Measurements from ENCODE around the gene SFXN3.

The SFXN3 gene

GRCh38 chr10:101073631-101074030 lies 42.6 kb downstream of the SFXN3 start:
- ATAC-seq = no peak
- TF ChIP-seq CREB5 (CRISPR knock-in tag; IDR thresholded peaks at IDR 0.05; ENCODE audit: low read depth) (no peak), TOX (CRISPR knock-in tag; IDR thresholded peaks at IDR 0.05; ENCODE audit: borderline replicate concordance) (no peak), PPARA (CRISPR knock-in tag; IDR thresholded peaks at IDR 0.05; ENCODE audit: borderline replicate concordance) (no peak), ZNF565 (CRISPR knock-in tag; conservative IDR thresholded peaks at IDR 0.05; ENCODE audit: low read depth) (no peak), SNAI2 (CRISPR knock-in tag; IDR thresholded peaks at IDR 0.05) (no peak), ARNTL (CRISPR knock-in tag; IDR thresholded peaks at IDR 0.05; ENCODE audit: borderline replicate concordance, low read depth) (no peak), CSDC2 (CRISPR knock-in tag; IDR thresholded peaks at IDR 0.05) (no peak), ZFP3 (CRISPR knock-in tag; IDR thresholded peaks at IDR 0.05) (no peak), GLIS3 (CRISPR knock-in tag; IDR thresholded peaks at IDR 0.05) (no peak), ISL1 (CRISPR knock-in tag; IDR thresholded peaks at IDR 0.05) (no peak), ZC3H10 (CRISPR knock-in tag; IDR thresholded peaks at IDR 0.05) (no peak), TCF4 (CRISPR knock-in tag; IDR thresholded peaks at IDR 0.05; ENCODE audit: borderline replicate concordance) (no peak), ESRRG (CRISPR knock-in tag; IDR thresholded peaks at IDR 0.05) (no peak)
- TF ChIP-seq, protein P1, sequence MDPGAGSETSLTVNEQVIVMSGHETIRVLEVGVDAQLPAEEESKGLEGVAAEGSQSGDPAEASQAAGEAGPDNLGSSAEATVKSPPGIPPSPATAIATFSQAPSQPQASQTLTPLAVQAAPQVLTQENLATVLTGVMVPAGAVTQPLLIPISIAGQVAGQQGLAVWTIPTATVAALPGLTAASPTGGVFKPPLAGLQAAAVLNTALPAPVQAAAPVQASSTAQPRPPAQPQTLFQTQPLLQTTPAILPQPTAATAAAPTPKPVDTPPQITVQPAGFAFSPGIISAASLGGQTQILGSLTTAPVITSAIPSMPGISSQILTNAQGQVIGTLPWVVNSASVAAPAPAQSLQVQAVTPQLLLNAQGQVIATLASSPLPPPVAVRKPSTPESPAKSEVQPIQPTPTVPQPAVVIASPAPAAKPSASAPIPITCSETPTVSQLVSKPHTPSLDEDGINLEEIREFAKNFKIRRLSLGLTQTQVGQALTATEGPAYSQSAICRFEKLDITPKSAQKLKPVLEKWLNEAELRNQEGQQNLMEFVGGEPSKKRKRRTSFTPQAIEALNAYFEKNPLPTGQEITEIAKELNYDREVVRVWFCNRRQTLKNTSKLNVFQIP (CRISPR knock-in tag; IDR thresholded peaks at IDR 0.05; ENCODE audit: borderline replicate concordance, low read depth) = no peak
- TF ChIP-seq, protein P2, sequence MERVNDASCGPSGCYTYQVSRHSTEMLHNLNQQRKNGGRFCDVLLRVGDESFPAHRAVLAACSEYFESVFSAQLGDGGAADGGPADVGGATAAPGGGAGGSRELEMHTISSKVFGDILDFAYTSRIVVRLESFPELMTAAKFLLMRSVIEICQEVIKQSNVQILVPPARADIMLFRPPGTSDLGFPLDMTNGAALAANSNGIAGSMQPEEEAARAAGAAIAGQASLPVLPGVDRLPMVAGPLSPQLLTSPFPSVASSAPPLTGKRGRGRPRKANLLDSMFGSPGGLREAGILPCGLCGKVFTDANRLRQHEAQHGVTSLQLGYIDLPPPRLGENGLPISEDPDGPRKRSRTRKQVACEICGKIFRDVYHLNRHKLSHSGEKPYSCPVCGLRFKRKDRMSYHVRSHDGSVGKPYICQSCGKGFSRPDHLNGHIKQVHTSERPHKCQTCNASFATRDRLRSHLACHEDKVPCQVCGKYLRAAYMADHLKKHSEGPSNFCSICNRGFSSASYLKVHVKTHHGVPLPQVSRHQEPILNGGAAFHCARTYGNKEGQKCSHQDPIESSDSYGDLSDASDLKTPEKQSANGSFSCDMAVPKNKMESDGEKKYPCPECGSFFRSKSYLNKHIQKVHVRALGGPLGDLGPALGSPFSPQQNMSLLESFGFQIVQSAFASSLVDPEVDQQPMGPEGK (CRISPR knock-in tag; IDR thresholded peaks at IDR 0.05; ENCODE audit: borderline replicate concordance) = no peak

GRCh38 chr10:101075775-101076174 lies 44.7 kb downstream of the SFXN3 start:
- TF ChIP-seq TOX (CRISPR knock-in tag; IDR thresholded peaks at IDR 0.05; ENCODE audit: borderline replicate concordance) (no peak), PPARA (CRISPR knock-in tag; IDR thresholded peaks at IDR 0.05; ENCODE audit: borderline replicate concordance) (no peak), ZNF70 (CRISPR knock-in tag; IDR thresholded peaks at IDR 0.05) (no peak), ZNF565 (CRISPR knock-in tag; conservative IDR thresholded peaks at IDR 0.05; ENCODE audit: low read depth) (no peak), ARNTL (CRISPR knock-in tag; IDR thresholded peaks at IDR 0.05; ENCODE audit: borderline replicate concordance, low read depth) (no peak), ZNF8 (CRISPR knock-in tag; IDR thresholded peaks at IDR 0.05) (no peak), CSDC2 (CRISPR knock-in tag; IDR thresholded peaks at IDR 0.05) (no peak), TCF4 (CRISPR knock-in tag; IDR thresholded peaks at IDR 0.05; ENCODE audit: borderline replicate concordance) (no peak), CREB5 (CRISPR knock-in tag; IDR thresholded peaks at IDR 0.05; ENCODE audit: low read depth) (no peak), ISL1 (CRISPR knock-in tag; IDR thresholded peaks at IDR 0.05) (no peak), ESRRG (CRISPR knock-in tag; IDR thresholded peaks at IDR 0.05) (no peak), OSR1 (CRISPR knock-in tag; IDR thresholded peaks at IDR 0.05) (no peak)
- TF ChIP-seq, protein P2 (CRISPR knock-in tag; IDR thresholded peaks at IDR 0.05; ENCODE audit: borderline replicate concordance) = no peak
- no peak for ATAC-seq

- ATAC-seq = no peak
- TF ChIP-seq ZFP30 (CRISPR knock-in tag; IDR thresholded peaks at IDR 0.05) = no peak
- TF ChIP-seq BACH2 (CRISPR knock-in tag; IDR thresholded peaks at IDR 0.05; ENCODE audit: borderline replicate concordance) = no peak
- TF ChIP-seq, protein P1 (CRISPR knock-in tag; IDR thresholded peaks at IDR 0.05; ENCODE audit: borderline replicate concordance, low read depth) = no peak
- TF ChIP-seq TCF4 (CRISPR knock-in tag; IDR thresholded peaks at IDR 0.05; ENCODE audit: borderline replicate concordance) = no peak
- TF ChIP-seq, protein P3, sequence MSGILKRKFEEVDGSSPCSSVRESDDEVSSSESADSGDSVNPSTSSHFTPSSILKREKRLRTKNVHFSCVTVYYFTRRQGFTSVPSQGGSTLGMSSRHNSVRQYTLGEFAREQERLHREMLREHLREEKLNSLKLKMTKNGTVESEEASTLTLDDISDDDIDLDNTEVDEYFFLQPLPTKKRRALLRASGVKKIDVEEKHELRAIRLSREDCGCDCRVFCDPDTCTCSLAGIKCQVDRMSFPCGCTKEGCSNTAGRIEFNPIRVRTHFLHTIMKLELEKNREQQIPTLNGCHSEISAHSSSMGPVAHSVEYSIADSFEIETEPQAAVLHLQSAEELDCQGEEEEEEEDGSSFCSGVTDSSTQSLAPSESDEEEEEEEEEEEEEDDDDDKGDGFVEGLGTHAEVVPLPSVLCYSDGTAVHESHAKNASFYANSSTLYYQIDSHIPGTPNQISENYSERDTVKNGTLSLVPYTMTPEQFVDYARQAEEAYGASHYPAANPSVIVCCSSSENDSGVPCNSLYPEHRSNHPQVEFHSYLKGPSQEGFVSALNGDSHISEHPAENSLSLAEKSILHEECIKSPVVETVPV (CRISPR knock-in tag; IDR thresholded peaks at IDR 0.05) = no peak
- no peak for TF ChIP-seq ZNF70 (CRISPR knock-in tag; IDR thresholded peaks at IDR 0.05)
- TF ChIP-seq, protein P2 (CRISPR knock-in tag; IDR thresholded peaks at IDR 0.05; ENCODE audit: borderline replicate concordance) = no peak
- TF ChIP-seq ARNTL (CRISPR knock-in tag; IDR thresholded peaks at IDR 0.05; ENCODE audit: borderline replicate concordance, low read depth) = no peak
- TF ChIP-seq PPARA (CRISPR knock-in tag; IDR thresholded peaks at IDR 0.05; ENCODE audit: borderline replicate concordance) = no peak
- no peak for TF ChIP-seq TOX (CRISPR knock-in tag; IDR thresholded peaks at IDR 0.05; ENCODE audit: borderline replicate concordance)
- TF ChIP-seq RARB (CRISPR knock-in tag; IDR thresholded peaks at IDR 0.05) = no peak
- TF ChIP-seq ZNF8 (CRISPR knock-in tag; IDR thresholded peaks at IDR 0.05) = no peak
- no peak for TF ChIP-seq ZFP3 (CRISPR knock-in tag; IDR thresholded peaks at IDR 0.05)
- no peak for TF ChIP-seq GLIS3 (CRISPR knock-in tag; IDR thresholded peaks at IDR 0.05)
Observed at GRCh38 chr10:101076630-101077029, 45.6 kb downstream of the SFXN3 start.
